Transverse colon (tissue), 4 donors: ENCODE data around the gene TUBA3C. TPM values are rescaled to one million over a fixed set of nuclear protein-coding genes. Genes with fewer than 3 reads are reported as not detected.
"Not testable (repeated sequence)": the region's sequence is repeated elsewhere in the genome, so short reads cannot be mapped to it uniquely, and the experiment has no call there.

Experiments
- DNase-seq: peaks from one replicate; pipeline ENCODE4 v3.0.0-alpha.2; 2019
- H3K27ac ChIP-seq, 4 donors: fragments of 200-600 bp; sonication (generic); 2 replicates each; pipeline ENCODE4 v1.5.1; 2016 to 2018; ENCODE audit warnings: inconsistent platforms in 4 of 4
- H3K27me3 ChIP-seq: fragments of 200-600 bp; sonication (generic); 2 replicates; pipeline ENCODE4 v1.5.1; 2017; ENCODE audit warnings: inconsistent platforms
- H3K36me3 ChIP-seq, 4 donors: fragments of 200-600 bp; sonication (generic); 2 replicates each; pipeline ENCODE4 v1.5.1; 2017 to 2019; ENCODE audit warnings: inconsistent platforms in 4 of 4
- H3K4me1 ChIP-seq, 4 donors: fragments of 200-600 bp; sonication (generic); 2 replicates each; pipeline ENCODE4 v1.5.1; 2017 to 2020; ENCODE audit warnings: inconsistent platforms in 4 of 4
- H3K4me3 ChIP-seq, 4 donors: fragments of 200-600 bp; sonication (generic); 1 replicate in 1 of 4; 2 replicates in 3 of 4; pipeline versions ENCODE4 v1.5.1 to v1.6.1; 2017 to 2019; ENCODE audit warnings: inconsistent platforms in 4 of 4
- H3K9me3 ChIP-seq, 2 donors: fragments of 200-600 bp; sonication (generic); 2 replicates each; pipeline ENCODE4 v1.5.1; 2017 to 2019; ENCODE audit warnings: inconsistent platforms in 2 of 2
- CTCF ChIP-seq, 5 experiments: fragments of 200-600 bp in 3 of 5; fragments of 450-650 bp in 2 of 5; sonication (generic) in 3 of 5; IDR thresholded peaks; 1 replicate in 2 of 5; 2 replicates in 3 of 5; pipeline ENCODE4 v1.5.1; 2016 to 2017; ENCODE audit warnings: antibody characterized with exemption in 5 of 5, inconsistent platforms in 3 of 5, mild to moderate bottlenecking in 2 of 5, moderate library complexity in 1 of 5
- EP300 ChIP-seq: sonication (generic); formaldehyde crosslinking; IDR thresholded peaks from one replicate; pipeline ENCODE4 v1.6.1; 2017; ENCODE audit warnings: antibody characterized with exemption, low read depth
- POLR2A ChIP-seq: fragments of 450-650 bp; IDR thresholded peaks from one replicate; pipeline ENCODE4 v1.6.1; 2016; ENCODE audit warnings: antibody characterized with exemption, mild to moderate bottlenecking, moderate library complexity
- POLR2AphosphoS5 ChIP-seq, 3 donors: sonication (generic); formaldehyde crosslinking; IDR thresholded peaks; one replicate each; pipeline ENCODE4 v1.6.1; 2016; ENCODE audit warnings: antibody characterized with exemption in 3 of 3
- WGBS, 2 donors: methylation state at CpG; one replicate each; pipeline ENCODE4 v1.1.5; 2018; ENCODE audit warnings: low coverage in 1 of 2; 5-methylcytosine and 5-hydroxymethylcytosine counted together
- in situ Hi-C, 4 donors: fragments of 200-750 bp; cut with MboI; loops; one replicate each; pipeline versions ENCODE4 v1.15.0 to v1.15.1; 2017; ENCODE audit warnings: low sequenced_read_pairs in 3 of 4, low pct_ligation_motif_present in 1 of 4, low pct_unique_long_range_greater_than_20kb in 1 of 4
- intact Hi-C: fragments of 100-400 bp; cut with DNase I; formaldehyde crosslinking; loops from one replicate; pipeline ENCODE4 v1.15.1; 2023; ENCODE audit warnings: low total_unique reads
- total RNA-seq, 4 donors: library from RNA; depleted of rRNA; stranded (reverse); fragments of >200 nt; gene quantifications; one replicate each; pipeline ENCODE4 v1.1.0, GENCODE V29; 2016

Gene TUBA3C
- total RNA-seq = not detected

- H3K4me3 ChIP-seq = no peak within 1 kb of the TSS
- DNase-seq = no peak
- no peaks in the 10 kb centered on the region for H3K36me3 ChIP-seq
- WGBS, 2 donors = 91% methylated on average over 39 of the region's 40 CpGs; no CpG with 5 or more reads in 1 of the 2 donors
- no peaks in the 10 kb centered on the region for H3K9me3 ChIP-seq
- TF ChIP-seq EP300 (no peak), CTCF (IDR thresholded peaks at IDR 0.05) (no peak), POLR2AphosphoS5 (IDR thresholded peaks at IDR 0.05) (no peak), POLR2A (no peak)
- in situ Hi-C loops = no loop called here
- intact Hi-C loops = no loop called here
- H3K4me1 ChIP-seq = no peaks in the 10 kb centered on the region
- H3K27me3 ChIP-seq = no peaks in the 10 kb centered on the region
- H3K27ac ChIP-seq = no peak within 1 kb of the TSS
Observed at GRCh38 chr13:19181621-19182485, at the start of gene TUBA3C. TUBA3C (minus strand) TSS chr13:19181824; CDS start chr13:19181747, 77 bp downstream.

GRCh38 chr13:19207413-19207812 is 25.8 kb upstream of the TUBA3C start:
- intact Hi-C loops, in situ Hi-C loops, H3K4me3 ChIP-seq, H3K9me3 ChIP-seq, DNase-seq, H3K27ac ChIP-seq, H3K4me1 ChIP-seq, H3K36me3 ChIP-seq, H3K27me3 ChIP-seq: not testable (repeated sequence)
- 61 to 74% methylated on average over 2 to 3 of the region's 3 CpGs for WGBS, 2 donors

- 71 to 85% methylated on average over 2 to 3 of the region's 3 CpGs for WGBS, 2 donors
- H3K27ac ChIP-seq, intact Hi-C loops, H3K27me3 ChIP-seq, DNase-seq, in situ Hi-C loops, H3K36me3 ChIP-seq, H3K4me1 ChIP-seq, H3K4me3 ChIP-seq, H3K9me3 ChIP-seq: not testable (repeated sequence)
Observed at GRCh38 chr13:19192622-19193021, 11.0 kb upstream of the TUBA3C start.

GRCh38 chr13:19189911-19190310 is 8.3 kb upstream of the TUBA3C start:
- in situ Hi-C loops, H3K36me3 ChIP-seq, H3K9me3 ChIP-seq, H3K4me1 ChIP-seq, H3K27me3 ChIP-seq, H3K4me3 ChIP-seq, intact Hi-C loops, H3K27ac ChIP-seq, DNase-seq: not testable (repeated sequence)
- WGBS, 2 donors = 68 to 100% methylated on average over 1 to 3 of the region's 3 CpGs

GRCh38 chr13:19189368-19189767 is 7.7 kb upstream of the TUBA3C start:
- H3K36me3 ChIP-seq, H3K27ac ChIP-seq, H3K4me1 ChIP-seq, DNase-seq, in situ Hi-C loops, intact Hi-C loops, H3K4me3 ChIP-seq, H3K27me3 ChIP-seq, H3K9me3 ChIP-seq: not testable (repeated sequence)
- WGBS, 2 donors = 68 to 100% methylated on average over 1 to 2 of the region's 5 CpGs

- intact Hi-C loops (no loop called here), in situ Hi-C loops (no loop called here)
- 40 to 66% methylated on average over 1 to 5 of the region's 5 CpGs for WGBS, 2 donors
- H3K36me3 ChIP-seq = no peaks in the 10 kb centered on the region
- no peak for DNase-seq
- no peak overlapping the region for H3K27ac ChIP-seq
- H3K27me3 ChIP-seq = no peaks in the 10 kb centered on the region
- no peak for TF ChIP-seq POLR2AphosphoS5 (IDR thresholded peaks at IDR 0.05)
- TF ChIP-seq EP300 = no peak
- no peak for TF ChIP-seq POLR2A
- TF ChIP-seq CTCF (IDR thresholded peaks at IDR 0.05) = no peak
- H3K4me3 ChIP-seq = no peak overlapping the region
- no peaks in the 10 kb centered on the region for H3K4me1 ChIP-seq
- no peaks in the 10 kb centered on the region for H3K9me3 ChIP-seq
Observed at GRCh38 chr13:19185865-19186645, 4.4 kb upstream of the TUBA3C start.
